Hepatocyte (in vitro differentiated cells): Measurements from ENCODE around the gene ERCC6L2.

ENCODE experiments used
- CTCF ChIP-seq: fragments of 200-600 bp; sonication (generic); IDR thresholded peaks from 2 replicates; pipeline ENCODE4 v1.5.1; 2016; ENCODE audit warnings: antibody characterized with exemption, mild to moderate bottlenecking; ENCODE audit not compliant: poor library complexity
- EZH2 ChIP-seq: fragments of 200-600 bp; sonication (generic); IDR thresholded peaks from 2 replicates; pipeline ENCODE4 v1.6.1; 2016; ENCODE audit warnings: antibody characterized with exemption, mild to moderate bottlenecking, borderline replicate concordance

GRCh38 chr9:95857124-95857523 is 18.4 kb upstream of the ERCC6L2 start:
- TF ChIP-seq CTCF = no peak
- TF ChIP-seq EZH2 = no peak
